Panc1 (cell line): ENCODE results near the gene PDLIM7.

Source experiments
- POLR2AphosphoS5 ChIP-seq: IDR thresholded peaks from 2 replicates; pipeline ENCODE4 v1.6.1; 2012; ENCODE audit warnings: mild to moderate bottlenecking, low read depth, low read length, moderate library complexity
- TF ChIP-seq, protein P1 (sequence below): fragments of 450-650 bp; IDR thresholded peaks from 2 replicates; pipeline ENCODE4 v1.5.1; 2017; ENCODE audit warnings: mild to moderate bottlenecking

DNA sequence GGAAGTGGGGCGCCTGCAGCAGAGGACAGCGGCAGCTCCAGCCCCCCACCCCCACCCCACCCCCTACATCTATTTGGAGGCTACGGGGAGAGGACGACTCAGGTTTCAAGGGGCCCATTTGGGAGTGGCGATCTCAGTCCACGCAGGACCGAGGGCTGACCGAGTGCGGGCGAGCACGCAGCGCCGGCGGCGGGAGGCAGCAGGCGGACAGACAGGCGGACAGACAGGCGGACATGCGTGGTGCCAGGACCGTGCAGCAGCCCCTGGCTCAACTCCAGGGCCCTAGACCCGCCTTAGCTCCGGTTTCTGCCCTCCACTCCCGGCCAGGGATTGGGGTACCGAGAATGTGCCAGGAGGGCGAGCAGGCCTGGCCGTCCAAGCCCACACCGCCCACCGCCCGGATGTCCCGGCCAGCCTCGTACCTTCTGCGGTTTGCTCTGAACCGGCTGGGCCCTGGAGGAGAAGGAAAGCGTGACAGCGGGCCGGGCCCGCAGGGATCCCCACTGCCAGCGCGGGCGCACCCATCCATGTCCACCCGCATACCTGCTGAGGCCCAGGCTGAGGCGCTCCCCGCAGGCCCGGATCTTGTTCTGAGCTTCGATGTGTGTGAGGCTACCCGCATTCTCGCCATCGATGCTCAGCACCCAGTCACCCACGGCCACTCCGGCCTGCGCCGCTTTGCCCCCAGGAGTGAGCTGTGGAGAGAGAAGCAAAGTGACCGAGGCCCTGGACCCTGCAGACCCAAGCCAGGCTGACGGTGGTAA lies 5.2 kb downstream of the PDLIM7 start:
- TF ChIP-seq, protein P1, sequence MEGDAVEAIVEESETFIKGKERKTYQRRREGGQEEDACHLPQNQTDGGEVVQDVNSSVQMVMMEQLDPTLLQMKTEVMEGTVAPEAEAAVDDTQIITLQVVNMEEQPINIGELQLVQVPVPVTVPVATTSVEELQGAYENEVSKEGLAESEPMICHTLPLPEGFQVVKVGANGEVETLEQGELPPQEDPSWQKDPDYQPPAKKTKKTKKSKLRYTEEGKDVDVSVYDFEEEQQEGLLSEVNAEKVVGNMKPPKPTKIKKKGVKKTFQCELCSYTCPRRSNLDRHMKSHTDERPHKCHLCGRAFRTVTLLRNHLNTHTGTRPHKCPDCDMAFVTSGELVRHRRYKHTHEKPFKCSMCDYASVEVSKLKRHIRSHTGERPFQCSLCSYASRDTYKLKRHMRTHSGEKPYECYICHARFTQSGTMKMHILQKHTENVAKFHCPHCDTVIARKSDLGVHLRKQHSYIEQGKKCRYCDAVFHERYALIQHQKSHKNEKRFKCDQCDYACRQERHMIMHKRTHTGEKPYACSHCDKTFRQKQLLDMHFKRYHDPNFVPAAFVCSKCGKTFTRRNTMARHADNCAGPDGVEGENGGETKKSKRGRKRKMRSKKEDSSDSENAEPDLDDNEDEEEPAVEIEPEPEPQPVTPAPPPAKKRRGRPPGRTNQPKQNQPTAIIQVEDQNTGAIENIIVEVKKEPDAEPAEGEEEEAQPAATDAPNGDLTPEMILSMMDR, result no peak
- no peak for TF ChIP-seq POLR2AphosphoS5
